ENCODE data around the gene ATG16L2. TPM values are rescaled to one million over a fixed set of nuclear protein-coding genes. Genes with fewer than 3 reads are reported as not detected.

Gene ATG16L2
- total and polyA plus RNA-seq, 9 of the 15 experiments (the other 6 are each of a cell fraction or from before 2014, with no cell fraction given) = 0.18 to 11.2 (median 6.2) TPM

- Histone ChIP-seq H3K9me3 (replicated peaks; ENCODE audit: control insufficient read depth, insufficient read depth, low read depth, low read length) (no peaks in the 10 kb centered on the region), H2AFZ (ENCODE audit: low read depth, low read length) (peak overlapping the region; percentile 73), H3K27ac (ENCODE audit: extremely low read depth, low read depth, low read length) (no peak overlapping the region), H3K27me3 (ENCODE audit: control insufficient read depth in 2 of 2, insufficient read depth in 2 of 2, low read length in 2 of 2) (no peaks in the 10 kb centered on the region), H4K20me1 (replicated peaks; ENCODE audit: control insufficient read depth, insufficient read depth, low read length) (no peaks in the 10 kb centered on the region), H3K9ac (ENCODE audit: insufficient read depth in 1 of 2, low read depth in 2 of 2, low read length in 2 of 2) (no peak overlapping the region), H3K4me2 (ENCODE audit: insufficient read depth, low read length) (no peak overlapping the region; the same call in 1 of the 2 replicates), H3K9me1 (ENCODE audit: control insufficient read depth, insufficient read depth, low read length) (no peaks in the 10 kb centered on the region), H3K79me2 (ENCODE audit: control insufficient read depth, insufficient read depth, low read length) (no peaks in the 10 kb centered on the region), H3K4me1 (replicated peaks in 1 of 2; ENCODE audit: control insufficient read depth in 2 of 2, insufficient read depth in 2 of 2, low read length in 2 of 2) (peaks cover 11 to 14% of the 10 kb centered on the region in 2 experiments; a peak in 4 of 5 replicates), H3K36me3 (ENCODE audit: control insufficient read depth, insufficient read depth, low read length) (no peaks in the 10 kb centered on the region), H3K4me3 (no peak overlapping the region)
- intact Hi-C loops (cut with micrococcal nuclease) (no loop called here), in situ Hi-C loops (cut with MboI) (no loop called here)
- TF ChIP-seq PHF21A (IDR thresholded peaks at IDR 0.05; ENCODE audit: borderline replicate concordance, low read depth) (peak; percentile 30; the same call in 1 of the 2 replicates), ZNF134 (CRISPR knock-in tag; conservative IDR thresholded peaks at IDR 0.05) (no peak), ETS2 (tag; IDR thresholded peaks at IDR 0.05; ENCODE audit: borderline replicate concordance, poor library complexity, severe bottlenecking) (no peak), SMARCC2 (IDR thresholded peaks at IDR 0.05; ENCODE audit: low read depth) (no peak), ZSCAN32 (CRISPR knock-in tag; IDR thresholded peaks at IDR 0.05) (no peak), PTRF (tag; IDR thresholded peaks at IDR 0.05) (no peak), MTA3 (IDR thresholded peaks at IDR 0.05; ENCODE audit: borderline replicate concordance) (no peak), SMAD1 (IDR thresholded peaks at IDR 0.05; ENCODE audit: low read depth, low read length, partially characterized antibody) (no peak), POLR2AphosphoS5 (IDR thresholded peaks at IDR 0.05; ENCODE audit: control insufficient read depth, insufficient read depth, low read depth, low read length) (no peak), BDP1 (IDR thresholded peaks at IDR 0.05; ENCODE audit: insufficient read depth, insufficient read length) (no peak), TEAD4 (IDR thresholded peaks at IDR 0.05; ENCODE audit: low read length) (no peak), TEAD4 (CRISPR knock-in tag; IDR thresholded peaks at IDR 0.05; ENCODE audit: borderline replicate concordance) (no peak), EGR1 (conservative IDR thresholded peaks at IDR 0.05) (0 out of 2 replicates have a peak, but pooled peaks have one; percentile 14), CBFB (CRISPR knock-in tag; IDR thresholded peaks at IDR 0.05) (no peak)
- FAIRE-seq (no peak), ATAC-seq (no peak), DNase-seq (ENCODE audit: extremely low read depth in 1 of 4, low spot score in 3 of 4) (no peak)
- WGBS (ENCODE audit: insufficient coverage, low coverage, missing lambda C conversion rate) = 45% methylated on average over 4 of the region's 4 CpGs
- ChIA-PET POLR2A (interaction anchor here (0.7 to 0.8 kb wide), 3 partner anchors 16 to 23 kb away, joined by 3 read pairs; partner anchors contain the start of gene ATG16L2), CTCF (ENCODE audit: low intra/inter-chr PET ratio) (interaction anchor here (0.7 kb wide), 1 partner anchor 73 kb away, joined by 3 read pairs; no protein-coding TSS in a partner anchor)
- BruUV-seq (replicated peaks) = no TSS peak
Measured at GRCh38 chr11:72798361-72798760, 15.8 kb upstream of the ATG16L2 start.

All from K562 (cell line).